GM21360 (cell line): ENCODE measurements around the gene POMGNT2.
"Not testable (repeated sequence)": the region's sequence is repeated elsewhere in the genome, so short reads cannot be mapped to it uniquely, and the experiment has no call there.

ENCODE experiments used
- ATAC-seq: cut with Tn5 transposase; IDR thresholded peaks from one replicate; pipeline ENCODE4 v1.9.1; 2021; ENCODE audit warnings: mild to moderate bottlenecking, moderate library complexity; ENCODE audit not compliant: unreplicated experiment

The POMGNT2 gene

GRCh38 chr3:43048470-43048869 lies 57.4 kb downstream of the POMGNT2 start:
- ATAC-seq: no peak

GRCh38 chr3:43046583-43046982 lies 59.3 kb downstream of the POMGNT2 start:
- no peak for ATAC-seq

- not testable (repeated sequence) for ATAC-seq
These were observed 60.8 kb downstream of the POMGNT2 start for GRCh38 chr3:43045079-43045478.

- no peak for ATAC-seq
These were observed 62.1 kb downstream of the POMGNT2 start for GRCh38 chr3:43043793-43044192.

GRCh38 chr3:43043071-43043766 lies 62.7 kb downstream of the POMGNT2 start:
- ATAC-seq: no peak

GRCh38 chr3:43041517-43041916 lies 64.4 kb downstream of the POMGNT2 start:
- no peak for ATAC-seq

GRCh38 chr3:43038010-43038409 lies 67.9 kb downstream of the POMGNT2 start:
- ATAC-seq: no peak

GRCh38 chr3:43036621-43037423 lies 69.1 kb downstream of the POMGNT2 start:
- ATAC-seq: no peak

- ATAC-seq: no peak
These were observed 70.0 kb downstream of the POMGNT2 start for GRCh38 chr3:43035801-43036365.

- ATAC-seq: no peak
These were observed 71.0 kb downstream of the POMGNT2 start for GRCh38 chr3:43034911-43035310.

GRCh38 chr3:43034200-43034599 lies 71.7 kb downstream of the POMGNT2 start:
- ATAC-seq: no peak

GRCh38 chr3:43032646-43033628 lies 72.9 kb downstream of the POMGNT2 start:
- ATAC-seq: no peak

- no peak for ATAC-seq
These were observed 73.9 kb downstream of the POMGNT2 start for GRCh38 chr3:43031889-43032545.

GRCh38 chr3:43031485-43031884 lies 74.4 kb downstream of the POMGNT2 start:
- ATAC-seq: no peak

- no peak for ATAC-seq
These were observed 75.5 kb downstream of the POMGNT2 start for GRCh38 chr3:43030162-43030935.
